ENCODE measurements around the gene ATP6V1B1. TPM values are rescaled to one million over a fixed set of nuclear protein-coding genes. Genes with fewer than 3 reads are reported as not detected.

The ATP6V1B1 gene
- total and polyA plus RNA-seq, 10 of the 15 experiments (the other 5 are each of a cell fraction or from before 2014, with no cell fraction given): not detected

- no peak for TF ChIP-seq CUX1 (IDR thresholded peaks at IDR 0.05; ENCODE audit: insufficient replicate concordance, low read depth, low read length)
- TF ChIP-seq NR2C1 (IDR thresholded peaks at IDR 0.05): no peak
- TF ChIP-seq CBFB (IDR thresholded peaks at IDR 0.05; ENCODE audit: low read depth): no peak
Measured at GRCh38 chr2:70895998-70896764, 39.5 kb upstream of the ATP6V1B1 start (continued).

- Histone ChIP-seq H4K20me1 (ENCODE audit: control insufficient read depth, insufficient read depth) (no peaks in the 10 kb centered on the region), H3K4me3 (no peak overlapping the region), H3K4me2 (ENCODE audit: control insufficient read depth, insufficient read depth) (no peak overlapping the region), H3K27ac (ENCODE audit: control insufficient read depth, insufficient read depth) (no peak overlapping the region), H3K4me1 (ENCODE audit: control insufficient read depth, insufficient read depth, low read length) (no peaks in the 10 kb centered on the region), H3K9me3 (replicated peaks; ENCODE audit: control insufficient read depth, insufficient read depth, low read length) (no peaks in the 10 kb centered on the region), H2AFZ (ENCODE audit: control insufficient read depth, low read depth, low read length) (no peak overlapping the region), H3K9ac (ENCODE audit: control insufficient read depth, insufficient read depth, low read length) (no peak overlapping the region), H3K36me3 (ENCODE audit: control insufficient read depth in 2 of 2, insufficient read depth in 2 of 2, low read length in 1 of 2) (no peaks in the 10 kb centered on the region), H3K27me3 (replicated peaks in 1 of 2; ENCODE audit: control insufficient read depth in 2 of 2, insufficient read depth in 2 of 2, low read length in 1 of 2) (peaks cover 31 to 40% of the 10 kb centered on the region in 2 experiments), H3K79me2 (ENCODE audit: control insufficient read depth, insufficient read depth, low read length) (no peaks in the 10 kb centered on the region)
- CTCF ChIA-PET: no interaction called here
- RAD21 ChIA-PET (ENCODE audit: unreplicated experiment): no interaction called here
- POLR2A ChIA-PET: no interaction called here
- SMC1A ChIA-PET (ENCODE audit: uncharacterized antibody, unreplicated experiment): no interaction called here
- BruUV-seq (replicated peaks): no TSS peak
- in situ Hi-C loops (cut with MboI) (no loop called here), intact Hi-C loops (cut with micrococcal nuclease; ENCODE audit: unreplicated experiment) (no loop called here)
- FAIRE-seq: no peak
- no peak for ATAC-seq
- DNase-seq (ENCODE audit: low read depth, low spot score): no peak
- 8% methylated on average over 16 of the region's 16 CpGs for WGBS (ENCODE audit: insufficient coverage, insufficient replicate concordance, low lambda C conversion rate, missing lambda C conversion rate)
- TF ChIP-seq RAD51 (IDR thresholded peaks at IDR 0.05) (no peak), ZBTB4 (CRISPR knock-in tag; IDR thresholded peaks at IDR 0.05) (no peak), NKRF (conservative IDR thresholded peaks at IDR 0.05) (no peak), FOS (IDR thresholded peaks at IDR 0.05; ENCODE audit: borderline replicate concordance, extremely low read depth, insufficient read length) (no peak), BRCA1 (IDR thresholded peaks at IDR 0.05; ENCODE audit: low read depth, low read length) (no peak), CREM (IDR thresholded peaks at IDR 0.05; ENCODE audit: low read depth) (no peak), USF2 (IDR thresholded peaks at IDR 0.05; ENCODE audit: borderline replicate concordance, low read depth, low read length) (no peak)
Measured at GRCh38 chr2:70896765-70897202, 38.9 kb upstream of the ATP6V1B1 start.

All from GM12878 (cell line).